Vagina (tissue), 2 donors: Measurements from ENCODE around the gene LRRC3B.
"Not testable (repeated sequence)": the region's sequence is repeated elsewhere in the genome, so short reads cannot be mapped to it uniquely, and the experiment has no call there.

Experiments
- POLR2A ChIP-seq, 2 donors: fragments of 450-650 bp; IDR thresholded peaks; one replicate each; pipeline ENCODE4 v1.6.1; 2017; ENCODE audit warnings: antibody characterized with exemption in 2 of 2, mild to moderate bottlenecking in 2 of 2, moderate library complexity in 2 of 2
- TF ChIP-seq, protein P1 (sequence below), 3 experiments: fragments of 450-650 bp in 2 of 3; fragments of 200-600 bp in 1 of 3; sonication (generic) in 1 of 3; IDR thresholded peaks; one replicate each; pipeline ENCODE4 v1.5.1; 2017 to 2019; ENCODE audit warnings: antibody characterized with exemption in 3 of 3, mild to moderate bottlenecking in 2 of 3, moderate library complexity in 2 of 3

DNA sequence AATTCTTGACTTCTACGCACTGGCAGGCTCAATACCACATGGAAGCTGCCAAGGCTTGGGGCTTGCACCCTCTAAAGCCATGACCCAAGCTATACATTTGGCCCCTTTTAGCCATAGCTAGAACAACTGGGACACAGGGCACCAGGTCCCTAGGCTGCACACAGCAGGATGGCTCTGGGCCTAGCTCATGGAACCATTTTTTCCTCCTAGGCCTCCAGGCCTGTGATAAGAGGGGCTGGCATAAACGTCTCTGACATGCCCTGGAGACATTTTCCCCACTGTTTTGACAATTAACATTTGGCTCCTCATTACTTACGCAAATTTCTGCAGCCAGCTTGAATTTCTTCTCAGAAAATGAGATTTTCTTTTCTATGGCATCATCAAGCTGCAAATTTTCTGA, 18.8 kb upstream of the LRRC3B start:
- not testable (repeated sequence) for TF ChIP-seq POLR2A (IDR thresholded peaks at IDR 0.05)
- TF ChIP-seq, protein P1, sequence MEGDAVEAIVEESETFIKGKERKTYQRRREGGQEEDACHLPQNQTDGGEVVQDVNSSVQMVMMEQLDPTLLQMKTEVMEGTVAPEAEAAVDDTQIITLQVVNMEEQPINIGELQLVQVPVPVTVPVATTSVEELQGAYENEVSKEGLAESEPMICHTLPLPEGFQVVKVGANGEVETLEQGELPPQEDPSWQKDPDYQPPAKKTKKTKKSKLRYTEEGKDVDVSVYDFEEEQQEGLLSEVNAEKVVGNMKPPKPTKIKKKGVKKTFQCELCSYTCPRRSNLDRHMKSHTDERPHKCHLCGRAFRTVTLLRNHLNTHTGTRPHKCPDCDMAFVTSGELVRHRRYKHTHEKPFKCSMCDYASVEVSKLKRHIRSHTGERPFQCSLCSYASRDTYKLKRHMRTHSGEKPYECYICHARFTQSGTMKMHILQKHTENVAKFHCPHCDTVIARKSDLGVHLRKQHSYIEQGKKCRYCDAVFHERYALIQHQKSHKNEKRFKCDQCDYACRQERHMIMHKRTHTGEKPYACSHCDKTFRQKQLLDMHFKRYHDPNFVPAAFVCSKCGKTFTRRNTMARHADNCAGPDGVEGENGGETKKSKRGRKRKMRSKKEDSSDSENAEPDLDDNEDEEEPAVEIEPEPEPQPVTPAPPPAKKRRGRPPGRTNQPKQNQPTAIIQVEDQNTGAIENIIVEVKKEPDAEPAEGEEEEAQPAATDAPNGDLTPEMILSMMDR (IDR thresholded peaks at IDR 0.05) = not testable (repeated sequence)
